ENCODE data around the gene SPHKAP. TPM values are rescaled to one million over a fixed set of nuclear protein-coding genes. Genes with fewer than 3 reads are reported as not detected.

SPHKAP gene
- total RNA-seq, 4 donors from 2014 or later = 0.16 to 0.60 (median 0.27) TPM; not detected in 1

DNA sequence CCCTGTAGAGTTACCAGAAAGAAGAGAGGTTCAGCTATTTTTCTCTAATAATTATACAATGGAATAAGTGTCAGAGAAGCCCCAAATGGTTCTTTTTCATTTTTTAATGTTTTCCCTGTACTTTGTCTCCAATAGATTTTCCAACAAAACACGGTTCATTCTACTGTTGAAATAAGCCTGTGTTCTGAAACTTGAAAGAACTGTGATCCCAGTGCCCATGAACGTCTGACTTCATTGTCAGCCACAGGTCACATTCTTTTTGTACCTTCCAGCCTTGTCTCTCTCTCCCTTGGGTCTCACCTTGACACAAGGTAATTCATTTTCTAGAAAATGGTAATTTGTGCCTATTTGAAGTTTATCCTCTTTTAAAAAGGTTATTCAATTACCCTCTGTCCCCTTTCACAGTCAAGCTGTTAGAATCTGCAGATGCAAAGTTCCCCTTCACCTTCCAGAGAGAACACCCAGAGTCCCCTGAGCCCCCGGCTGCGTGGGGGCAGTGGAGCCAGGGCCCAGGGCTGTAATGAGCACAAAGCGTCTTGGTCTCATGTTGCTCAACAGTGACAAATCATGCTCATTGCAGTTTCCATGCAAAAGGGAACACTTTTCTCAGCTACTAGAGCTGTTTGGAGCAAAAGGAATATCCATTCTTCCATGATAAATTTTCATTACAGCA is 115.2 kb downstream of the SPHKAP start:
- WGBS, 2 donors (ENCODE audit: low coverage in 1 of 2) = 45 to 66% methylated on average over 5 of the region's 5 CpGs
- intact Hi-C loops (cut with DNase I; ENCODE audit: low total_unique reads) = no loop called here
- TF ChIP-seq POLR2A (IDR thresholded peaks at IDR 0.05) (no peak), EP300 (IDR thresholded peaks at IDR 0.05; ENCODE audit: low read depth) (no peak), POLR2AphosphoS5 (IDR thresholded peaks at IDR 0.05) (no peak)
- TF ChIP-seq, protein P1, sequence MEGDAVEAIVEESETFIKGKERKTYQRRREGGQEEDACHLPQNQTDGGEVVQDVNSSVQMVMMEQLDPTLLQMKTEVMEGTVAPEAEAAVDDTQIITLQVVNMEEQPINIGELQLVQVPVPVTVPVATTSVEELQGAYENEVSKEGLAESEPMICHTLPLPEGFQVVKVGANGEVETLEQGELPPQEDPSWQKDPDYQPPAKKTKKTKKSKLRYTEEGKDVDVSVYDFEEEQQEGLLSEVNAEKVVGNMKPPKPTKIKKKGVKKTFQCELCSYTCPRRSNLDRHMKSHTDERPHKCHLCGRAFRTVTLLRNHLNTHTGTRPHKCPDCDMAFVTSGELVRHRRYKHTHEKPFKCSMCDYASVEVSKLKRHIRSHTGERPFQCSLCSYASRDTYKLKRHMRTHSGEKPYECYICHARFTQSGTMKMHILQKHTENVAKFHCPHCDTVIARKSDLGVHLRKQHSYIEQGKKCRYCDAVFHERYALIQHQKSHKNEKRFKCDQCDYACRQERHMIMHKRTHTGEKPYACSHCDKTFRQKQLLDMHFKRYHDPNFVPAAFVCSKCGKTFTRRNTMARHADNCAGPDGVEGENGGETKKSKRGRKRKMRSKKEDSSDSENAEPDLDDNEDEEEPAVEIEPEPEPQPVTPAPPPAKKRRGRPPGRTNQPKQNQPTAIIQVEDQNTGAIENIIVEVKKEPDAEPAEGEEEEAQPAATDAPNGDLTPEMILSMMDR (IDR thresholded peaks at IDR 0.05) = no peak
- Histone ChIP-seq H3K4me3 (no peak overlapping the region), H3K36me3 (no peaks in the 10 kb centered on the region), H3K27me3 (no peaks in the 10 kb centered on the region), H3K9me3 (no peaks in the 10 kb centered on the region), H3K27ac (no peak overlapping the region), H3K4me1 (no peaks in the 10 kb centered on the region)
- in situ Hi-C loops (cut with MboI; ENCODE audit: low pct_ligation_motif_present in 1 of 4, low pct_unique_long_range_greater_than_20kb in 1 of 4, low sequenced_read_pairs in 3 of 4) = loop anchor here in 1 of 4 donors (25.0 kb wide), 1 partner anchor 596 kb away; no protein-coding TSS in a partner anchor
- DNase-seq = no peak

DNA sequence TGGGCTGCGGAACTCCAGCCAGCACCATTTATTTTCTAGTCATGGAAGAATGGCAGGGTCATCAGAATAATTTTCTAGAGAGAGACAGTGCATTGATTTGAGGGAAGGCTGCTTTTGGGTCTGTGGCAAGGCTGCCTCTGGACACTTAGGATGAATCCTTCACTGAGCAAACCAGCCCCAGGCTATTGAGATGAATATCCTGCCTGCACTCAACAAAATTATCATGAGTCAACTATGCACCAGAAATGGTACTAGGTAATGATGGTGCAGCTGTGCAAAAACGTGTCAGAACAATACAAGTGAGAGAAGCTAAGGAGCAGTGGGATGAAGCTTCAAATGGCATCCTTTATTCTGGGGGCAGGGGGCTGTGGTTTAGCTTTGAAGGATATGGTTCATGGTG is 115.8 kb downstream of the SPHKAP start:
- no peaks in the 10 kb centered on the region for H3K36me3 ChIP-seq
- intact Hi-C loops (cut with DNase I; ENCODE audit: low total_unique reads) = no loop called here
- no peak for DNase-seq
- H3K27me3 ChIP-seq = no peaks in the 10 kb centered on the region
- WGBS, 2 donors (ENCODE audit: low coverage in 1 of 2) = 40 to 51% methylated on average over 2 of the region's 2 CpGs
- H3K9me3 ChIP-seq = no peaks in the 10 kb centered on the region
- H3K27ac ChIP-seq = no peak overlapping the region
- H3K4me3 ChIP-seq = no peak overlapping the region
- no peaks in the 10 kb centered on the region for H3K4me1 ChIP-seq
- in situ Hi-C loops (cut with MboI; ENCODE audit: low pct_ligation_motif_present in 1 of 4, low pct_unique_long_range_greater_than_20kb in 1 of 4, low sequenced_read_pairs in 3 of 4) = loop anchor here in 1 of 4 donors (25.0 kb wide), 1 partner anchor 597 kb away; no protein-coding TSS in a partner anchor
- TF ChIP-seq, protein P1 (IDR thresholded peaks at IDR 0.05) = no peak
- no peak for TF ChIP-seq POLR2AphosphoS5 (IDR thresholded peaks at IDR 0.05)
- TF ChIP-seq POLR2A (IDR thresholded peaks at IDR 0.05) = no peak
- no peak for TF ChIP-seq EP300 (IDR thresholded peaks at IDR 0.05; ENCODE audit: low read depth)

DNA sequence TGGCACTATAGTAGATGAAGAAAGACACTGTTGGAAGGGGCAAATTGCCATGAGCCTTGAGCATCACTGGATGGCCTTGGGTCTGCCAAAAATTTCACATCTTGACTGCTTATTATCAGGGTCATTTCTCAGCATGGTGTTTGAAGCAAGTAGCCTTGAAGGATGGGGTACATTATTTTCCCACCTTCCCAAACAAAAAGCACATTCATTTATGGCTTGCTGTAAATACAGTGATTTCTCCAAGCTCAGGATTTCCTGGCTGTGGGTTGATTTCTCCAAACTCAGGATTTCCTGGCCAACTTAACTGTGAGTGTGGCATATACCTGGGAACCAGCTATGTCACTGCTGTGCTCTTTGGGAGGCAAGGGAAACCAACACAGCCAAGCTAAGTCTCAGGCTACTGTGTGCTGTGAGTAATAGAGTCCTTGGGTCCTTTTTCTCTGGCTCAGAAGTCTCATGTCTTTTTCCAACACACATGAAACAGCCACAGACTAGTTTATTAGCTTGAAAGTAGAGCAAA is 116.6 kb downstream of the SPHKAP start:
- TF ChIP-seq EP300 (IDR thresholded peaks at IDR 0.05; ENCODE audit: low read depth) = no peak
- TF ChIP-seq, protein P1 (IDR thresholded peaks at IDR 0.05) = no peak
- no peak for TF ChIP-seq POLR2A (IDR thresholded peaks at IDR 0.05)
- TF ChIP-seq POLR2AphosphoS5 (IDR thresholded peaks at IDR 0.05) = no peak
- no peak for DNase-seq
- in situ Hi-C loops (cut with MboI; ENCODE audit: low pct_ligation_motif_present in 1 of 4, low pct_unique_long_range_greater_than_20kb in 1 of 4, low sequenced_read_pairs in 3 of 4) = loop anchor here in 1 of 4 donors (25.0 kb wide), 1 partner anchor 597 kb away; no protein-coding TSS in a partner anchor

DNA sequence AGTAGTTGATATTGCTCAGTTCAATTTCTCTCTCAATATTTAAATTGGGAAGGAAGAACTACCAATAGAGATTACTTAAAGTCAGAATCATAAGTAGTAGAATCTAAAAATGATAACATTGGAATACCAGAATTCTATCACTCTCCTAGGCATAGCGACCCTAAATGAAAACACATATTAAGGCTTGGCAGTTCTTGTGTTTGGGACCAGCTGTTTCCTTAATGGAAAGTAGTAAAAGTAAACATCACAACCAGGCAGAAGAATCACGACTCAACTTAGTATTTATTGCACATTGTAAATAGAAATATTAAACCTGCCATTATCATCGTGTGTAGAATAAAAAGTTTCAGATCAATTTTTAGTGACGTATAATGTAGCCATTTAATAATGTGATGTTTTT is 117.5 kb downstream of the SPHKAP start:
- no peak for DNase-seq
- in situ Hi-C loops (cut with MboI; ENCODE audit: low pct_ligation_motif_present in 1 of 4, low pct_unique_long_range_greater_than_20kb in 1 of 4, low sequenced_read_pairs in 3 of 4) (loop anchor here in 1 of 4 donors (25.0 kb wide), 1 partner anchor 598 kb away; no protein-coding TSS in a partner anchor), intact Hi-C loops (cut with DNase I; ENCODE audit: low total_unique reads) (no loop called here)
- 45 to 61% methylated on average over 4 of the region's 4 CpGs for WGBS, 2 donors (ENCODE audit: low coverage in 1 of 2)
- H3K9me3 ChIP-seq = no peaks in the 10 kb centered on the region
- no peak overlapping the region for H3K4me3 ChIP-seq
- H3K27me3 ChIP-seq = no peaks in the 10 kb centered on the region
- H3K4me1 ChIP-seq = no peaks in the 10 kb centered on the region
- TF ChIP-seq POLR2A (IDR thresholded peaks at IDR 0.05) (no peak), POLR2AphosphoS5 (IDR thresholded peaks at IDR 0.05) (no peak), EP300 (IDR thresholded peaks at IDR 0.05; ENCODE audit: low read depth) (no peak)
- TF ChIP-seq, protein P1 (IDR thresholded peaks at IDR 0.05) = no peak
- no peaks in the 10 kb centered on the region for H3K36me3 ChIP-seq
- no peak overlapping the region for H3K27ac ChIP-seq

More for the DNA sequence above, 116.6 kb downstream of the SPHKAP start:
- no peaks in the 10 kb centered on the region for H3K9me3 ChIP-seq
- intact Hi-C loops (cut with DNase I; ENCODE audit: low total_unique reads) = no loop called here
- H3K27me3 ChIP-seq = no peaks in the 10 kb centered on the region
- no peaks in the 10 kb centered on the region for H3K36me3 ChIP-seq
- H3K4me3 ChIP-seq = no peak overlapping the region
- H3K27ac ChIP-seq = no peak overlapping the region
- no peaks in the 10 kb centered on the region for H3K4me1 ChIP-seq

Measured in transverse colon (tissue), 4 donors.